GM21447 (cell line): ENCODE results near the gene DOCK4.

Experiments
- ATAC-seq: cut with Tn5 transposase; IDR thresholded peaks from one replicate; pipeline ENCODE4 v1.9.1; 2021; ENCODE audit not compliant: unreplicated experiment

The DOCK4 gene

DNA sequence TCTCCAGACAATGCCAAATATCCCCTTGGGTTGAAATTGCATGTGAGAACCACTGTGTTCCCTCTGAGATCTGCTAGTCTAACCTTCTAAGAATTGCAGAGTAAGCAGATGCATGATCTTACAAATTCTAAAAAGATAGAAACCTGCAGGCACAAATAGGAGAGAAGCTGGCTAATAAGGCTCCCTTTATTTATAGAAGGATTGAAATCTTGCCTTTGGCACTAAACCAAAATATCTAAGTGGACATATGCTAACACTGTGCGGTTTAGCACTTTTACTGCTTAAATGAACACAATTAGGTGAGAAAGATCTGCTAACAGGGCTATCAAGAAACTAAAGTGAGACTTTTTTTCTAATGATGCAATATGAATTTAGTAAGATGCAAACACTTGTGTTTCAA lies 225.5 kb downstream of the DOCK4 start:
- no peak for ATAC-seq

GRCh38 chr7:111975346-111975745 lies 230.9 kb downstream of the DOCK4 start:
- ATAC-seq: no peak

GRCh38 chr7:111960984-111961383 lies 245.2 kb downstream of the DOCK4 start:
- no peak for ATAC-seq

DNA sequence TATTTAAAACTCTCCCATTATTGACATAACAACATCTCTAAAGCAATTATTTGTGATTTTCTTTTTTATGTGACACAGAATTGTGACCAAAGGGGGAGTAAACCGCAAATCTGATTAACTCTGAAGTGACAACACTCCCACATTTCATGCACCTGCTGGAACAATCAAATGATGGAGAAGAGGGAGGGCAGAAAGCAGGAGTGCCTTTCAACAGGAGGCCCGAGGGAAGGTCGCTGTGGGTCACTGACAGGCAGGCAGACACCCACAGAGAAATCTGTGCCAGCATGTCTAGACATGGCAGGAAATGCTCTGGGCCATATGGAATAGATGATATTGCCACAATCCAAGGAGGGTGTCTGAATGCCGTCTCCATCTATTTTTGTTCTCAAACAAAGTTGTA lies 247.3 kb downstream of the DOCK4 start:
- ATAC-seq: no peak

DNA sequence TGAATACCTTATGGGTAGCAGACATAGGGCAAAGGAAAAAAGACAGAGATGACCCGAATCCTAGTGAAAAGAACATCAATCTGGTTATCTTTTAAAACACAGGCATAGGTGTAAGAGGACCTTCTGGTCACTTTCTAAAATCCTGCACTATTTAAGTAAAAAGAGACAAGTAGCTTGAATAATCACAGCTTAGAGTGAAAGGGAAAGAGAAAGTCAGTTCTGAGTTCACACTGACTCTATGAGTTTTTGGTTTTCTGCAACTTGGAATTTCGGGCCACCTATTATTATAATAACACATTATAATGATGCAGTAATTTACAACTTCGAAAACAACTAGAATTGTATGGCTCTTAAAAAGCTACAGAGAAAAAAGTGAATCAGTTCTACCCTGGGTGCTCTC lies 247.8 kb downstream of the DOCK4 start:
- no peak for ATAC-seq

DNA sequence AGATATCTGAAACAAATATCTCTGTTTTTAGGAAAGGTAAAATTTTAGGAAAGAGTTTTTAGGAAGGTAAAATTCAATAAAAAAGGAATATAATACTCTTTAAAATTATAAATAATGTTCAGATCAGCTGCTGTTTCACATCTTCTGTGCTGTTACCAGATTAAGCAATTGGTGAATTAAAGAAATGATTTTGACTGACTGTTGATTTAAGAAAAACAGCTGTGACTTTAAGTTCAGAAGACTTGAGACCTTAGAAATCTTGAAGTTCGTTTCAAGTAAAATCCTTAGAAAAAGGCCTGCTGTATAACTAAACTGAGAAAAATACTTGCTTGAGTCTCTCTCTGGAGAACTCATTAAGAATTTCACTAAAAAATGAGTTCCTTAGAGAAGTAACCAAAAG lies 250.6 kb downstream of the DOCK4 start:
- no peak for ATAC-seq

DNA sequence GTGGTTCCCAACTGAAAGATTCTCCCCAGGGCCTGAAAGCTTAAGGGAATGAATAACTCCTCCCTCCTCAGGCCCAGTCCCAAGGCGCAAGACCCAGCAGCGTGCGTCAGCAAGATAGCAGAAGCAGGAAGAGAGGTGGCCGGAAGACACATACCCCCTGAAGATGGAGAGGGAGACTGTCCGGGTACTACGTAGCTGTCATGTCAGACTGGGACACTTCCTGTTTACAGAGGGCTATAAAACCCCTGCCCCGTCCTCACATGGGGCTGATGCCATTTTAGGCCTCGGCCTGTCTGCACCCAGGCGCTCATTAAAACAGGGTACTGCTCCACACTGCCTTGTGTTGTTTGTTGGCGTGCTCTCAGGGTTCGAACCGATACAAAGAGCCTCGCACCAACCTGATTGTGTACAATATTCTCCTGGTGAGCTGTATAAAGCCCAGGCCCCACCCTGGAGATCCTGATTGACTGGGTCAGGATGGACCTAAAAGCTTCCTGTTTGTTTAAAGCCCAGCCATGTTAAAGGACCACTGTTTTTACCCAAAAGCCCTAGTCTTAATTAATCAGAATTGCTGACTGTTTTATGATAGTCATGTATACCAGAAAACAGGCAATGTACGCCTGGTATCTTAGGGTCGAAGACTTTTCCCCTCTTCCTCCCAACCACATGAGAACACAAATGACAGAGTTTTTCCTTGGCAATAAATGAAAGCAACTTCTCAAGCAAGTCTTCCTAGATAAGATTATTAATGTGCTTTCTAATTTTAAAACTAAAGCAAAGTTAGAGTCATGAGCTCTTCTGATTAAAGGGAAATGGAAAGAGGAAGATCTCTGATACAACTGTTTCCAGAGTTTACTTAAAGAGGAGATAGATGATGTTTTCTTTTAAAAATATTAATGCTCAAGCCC lies 251.5 kb downstream of the DOCK4 start:
- ATAC-seq: no peak

DNA sequence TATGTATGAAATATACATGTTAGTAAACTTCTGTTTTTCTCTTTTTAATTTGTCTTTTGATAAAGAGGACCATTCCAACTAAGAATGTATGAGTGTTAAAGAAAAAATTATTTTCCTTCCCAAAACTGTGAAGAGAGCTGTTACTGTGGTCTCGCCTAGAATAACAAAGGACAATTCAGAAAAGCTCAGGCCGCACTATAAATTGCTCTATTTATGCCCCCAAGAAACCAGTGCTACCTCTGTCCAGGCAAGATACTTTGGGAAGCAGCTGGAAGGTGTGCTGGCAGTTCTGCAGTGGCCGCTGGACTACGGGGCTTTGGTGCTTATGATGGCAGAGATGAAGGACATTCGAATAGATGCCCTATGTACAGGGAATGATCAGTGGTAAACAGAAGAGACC lies 252.1 kb downstream of the DOCK4 start:
- ATAC-seq: no peak

GRCh38 chr7:111953611-111954010 lies 252.6 kb downstream of the DOCK4 start:
- peak; percentile 70 for ATAC-seq

- ATAC-seq: no peak
Observed at GRCh38 chr7:111952783-111953182, 253.4 kb downstream of the DOCK4 start.

- no peak for ATAC-seq
Observed at GRCh38 chr7:111951052-111951451, 255.1 kb downstream of the DOCK4 start.

DNA sequence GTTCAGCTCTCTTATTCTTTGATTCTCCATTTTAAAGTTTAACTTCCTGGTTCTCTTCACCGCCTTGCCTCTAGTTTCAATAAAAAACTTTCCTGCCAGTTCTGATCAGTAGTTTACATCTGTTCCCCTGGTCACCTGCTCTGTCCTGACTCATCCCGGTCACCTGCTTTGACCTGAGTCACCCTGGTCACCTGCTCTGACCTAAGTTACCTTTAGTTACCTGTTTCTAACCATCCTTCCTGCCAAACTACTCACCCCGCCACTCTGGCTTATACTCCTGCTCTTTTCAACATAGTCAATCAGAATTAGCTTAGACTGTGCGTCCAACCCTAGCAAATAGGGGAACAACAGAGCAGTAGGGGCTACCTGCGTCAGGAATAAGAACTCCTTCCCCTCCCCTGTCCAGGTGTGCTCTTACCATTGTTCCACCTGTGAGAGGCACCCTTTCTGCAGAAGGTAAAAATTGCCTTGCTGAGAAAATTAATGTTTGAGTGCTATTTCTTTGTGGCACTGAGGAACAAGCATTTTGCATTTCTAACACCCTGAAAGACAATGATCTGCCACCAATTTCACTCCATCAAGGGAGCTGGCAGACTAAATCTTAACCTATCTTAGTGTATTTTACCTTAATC lies 263.6 kb downstream of the DOCK4 start:
- no peak for ATAC-seq

- ATAC-seq: no peak
Observed at GRCh38 chr7:111937163-111937562, 269.0 kb downstream of the DOCK4 start.

DNA sequence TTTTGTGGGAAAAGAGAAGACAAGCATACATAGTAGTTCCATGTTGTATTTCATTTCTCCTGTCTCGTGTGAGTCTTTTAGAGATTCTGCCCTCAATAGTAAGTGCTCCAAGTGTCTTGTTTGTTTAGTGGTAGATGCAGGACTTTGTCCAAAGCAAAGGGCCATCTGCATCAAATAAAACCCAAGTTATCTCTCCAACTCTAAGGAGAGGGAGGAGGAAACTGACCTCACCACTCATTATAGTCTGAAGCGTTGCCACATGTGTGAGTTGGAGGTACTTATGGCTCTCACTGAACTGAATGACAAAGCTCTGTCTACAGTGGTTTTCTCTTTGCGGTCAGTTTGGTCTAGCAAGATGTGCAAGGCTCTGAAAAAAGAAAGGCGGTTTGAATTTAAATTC lies 272.6 kb downstream of the DOCK4 start:
- ATAC-seq: no peak

DNA sequence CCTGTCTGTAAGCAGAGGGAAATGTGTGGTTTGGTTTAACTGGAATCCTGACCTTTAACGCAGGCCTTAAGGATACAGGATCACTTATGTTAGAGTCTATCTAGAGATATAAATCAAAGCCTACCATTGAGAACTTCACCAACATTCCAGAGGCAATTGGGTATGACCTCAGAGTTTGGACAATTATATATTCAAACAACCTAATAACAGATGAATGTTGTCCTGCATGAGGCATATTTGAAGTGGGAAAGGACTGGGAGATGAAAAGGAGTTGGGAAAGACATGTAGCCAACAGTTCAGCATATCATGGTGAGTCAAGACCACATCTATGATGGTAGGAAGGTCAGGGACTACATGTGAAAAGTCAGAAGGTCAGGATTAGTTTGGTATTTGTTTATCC lies 274.2 kb downstream of the DOCK4 start:
- no peak for ATAC-seq

DNA sequence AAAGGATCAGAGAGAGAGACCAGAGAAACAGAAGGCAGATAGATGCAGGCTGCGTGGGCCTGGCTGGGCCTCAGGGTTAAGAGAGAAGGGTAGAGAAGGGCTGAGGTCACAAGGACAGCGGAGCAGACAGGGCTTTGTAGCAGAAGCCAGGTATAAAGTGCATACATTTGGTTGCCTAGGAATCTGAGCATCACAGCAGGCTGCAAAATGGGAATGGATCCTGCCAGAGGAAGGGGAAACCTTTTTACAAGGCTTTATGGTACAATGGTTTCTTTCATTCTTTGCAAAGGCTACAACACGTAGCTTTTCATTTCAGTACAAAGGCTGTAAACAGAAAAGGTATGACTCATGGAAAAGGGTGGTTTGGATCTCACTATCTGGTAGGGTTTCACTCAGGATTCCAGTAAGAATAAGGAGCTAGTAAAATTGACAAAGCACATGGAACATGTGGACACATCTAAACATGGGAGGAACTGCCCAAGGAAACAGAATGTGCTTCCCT lies 275.1 kb downstream of the DOCK4 start:
- ATAC-seq: no peak

- ATAC-seq: no peak
Observed at GRCh38 chr7:111929264-111929663, 276.9 kb downstream of the DOCK4 start.

DNA sequence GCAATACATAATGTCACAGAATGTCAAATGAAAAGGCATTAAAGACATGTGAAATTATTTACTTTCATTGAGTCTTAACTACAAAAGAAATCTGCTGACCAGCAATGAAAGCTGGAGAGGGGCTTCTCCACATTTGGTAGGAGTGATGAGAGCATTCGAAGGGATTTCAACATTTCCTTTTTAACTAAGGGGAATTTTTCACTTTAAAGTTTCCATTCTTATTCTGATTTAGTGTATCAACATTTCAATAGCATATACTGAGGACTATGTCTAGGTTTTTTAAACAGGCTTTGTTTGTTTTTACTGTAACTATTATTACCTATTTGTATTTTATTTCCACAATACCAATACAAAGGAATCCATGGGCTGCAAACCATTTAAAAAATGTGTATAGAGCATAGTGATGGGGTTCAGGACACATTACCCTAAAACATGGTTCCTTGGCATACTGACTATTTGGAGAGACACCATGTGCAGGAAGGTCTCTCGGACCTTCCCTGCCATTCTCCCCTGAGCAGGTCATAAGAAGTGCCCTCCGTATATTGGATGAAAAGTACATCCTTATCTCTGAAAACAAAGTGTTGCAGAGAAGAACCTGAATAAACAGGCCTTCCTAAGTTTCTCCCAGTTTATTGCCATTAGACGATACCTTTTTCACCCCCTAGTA lies 278.7 kb downstream of the DOCK4 start:
- ATAC-seq: no peak

DNA sequence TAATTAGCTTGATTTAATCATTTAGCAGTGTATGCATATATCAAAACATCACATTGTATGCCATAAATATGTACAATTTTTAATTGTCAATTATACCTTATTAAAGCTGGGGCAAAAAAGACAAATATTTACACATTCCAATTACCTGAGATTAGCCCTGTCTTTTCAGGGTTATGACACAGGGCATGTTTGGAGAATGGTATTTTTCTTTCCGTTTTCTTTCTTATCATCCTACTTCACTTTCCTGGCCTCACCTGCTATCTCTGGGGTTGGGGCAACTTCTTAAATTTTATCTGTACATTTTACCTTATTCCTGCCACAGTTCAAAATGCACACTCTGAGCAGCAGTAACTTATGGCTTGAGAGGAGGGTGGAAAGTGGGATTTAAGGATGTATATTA lies 285.9 kb downstream of the DOCK4 start:
- ATAC-seq: no peak

DNA sequence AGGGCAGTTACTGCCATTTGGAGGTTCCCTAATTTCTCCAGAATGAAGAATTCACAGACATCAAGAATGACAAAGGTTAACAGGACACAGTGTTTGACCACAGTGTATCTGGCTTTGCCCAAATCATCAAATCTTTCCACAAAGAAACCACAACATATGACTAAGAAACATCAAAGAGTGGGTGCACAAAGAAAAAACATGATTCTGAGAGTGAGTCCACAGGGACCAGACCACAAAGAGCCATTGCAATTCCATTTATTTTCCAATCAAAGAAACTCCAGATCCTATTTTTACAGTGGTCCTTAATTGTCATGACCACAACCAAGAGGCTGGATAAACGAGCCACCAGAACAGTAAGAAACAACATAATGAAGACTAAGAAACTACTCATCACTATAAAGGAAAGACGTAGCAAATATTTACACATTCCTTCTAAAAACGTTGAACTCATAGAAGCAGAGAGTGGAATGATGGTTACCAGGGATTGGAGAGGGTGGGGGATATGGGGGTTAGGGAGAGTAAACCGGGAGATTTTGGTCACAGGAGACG lies 286.5 kb downstream of the DOCK4 start:
- ATAC-seq: no peak

DNA sequence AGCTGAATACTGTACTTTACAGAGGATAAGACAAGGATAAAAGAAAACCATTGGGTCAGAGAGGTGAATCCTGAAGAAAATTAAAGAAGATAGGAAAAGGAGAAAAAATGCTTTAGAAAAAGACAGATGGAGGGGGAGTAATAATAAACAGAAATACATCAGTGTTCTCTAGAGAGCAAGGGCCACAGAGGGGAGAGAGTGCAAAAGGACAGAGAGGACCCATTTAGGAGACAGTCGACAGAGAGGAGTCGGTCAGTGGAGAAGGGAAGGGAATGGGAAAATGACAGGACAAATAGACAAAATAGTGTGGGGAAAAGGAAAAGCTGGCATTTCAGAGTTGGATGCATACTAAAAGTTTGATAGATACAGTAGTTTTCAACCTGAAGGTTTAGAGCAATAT lies 287.0 kb downstream of the DOCK4 start:
- ATAC-seq: no peak

DNA sequence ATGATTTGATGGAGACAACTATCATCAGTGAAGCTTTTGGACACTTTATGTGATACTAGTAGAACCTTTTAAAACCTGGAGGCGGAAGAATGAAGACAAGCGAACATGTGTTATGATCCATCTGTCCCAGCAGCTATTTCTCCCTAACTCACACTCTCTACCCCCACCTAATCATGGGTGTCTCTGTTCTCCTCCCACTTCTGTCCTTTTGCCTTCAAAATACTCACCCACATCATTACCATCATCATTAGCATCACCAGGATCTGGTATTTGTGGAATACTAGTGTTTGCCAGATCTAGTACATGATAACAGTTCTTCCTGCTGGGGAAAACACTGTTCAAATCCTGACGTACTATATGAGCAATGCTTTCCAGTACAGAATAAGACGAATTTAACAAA lies 287.7 kb downstream of the DOCK4 start:
- ATAC-seq: no peak
